CD8-positive, alpha-beta memory T cell (primary cell): ENCODE results near the gene GLTPD2. TPM values are rescaled to one million over a fixed set of nuclear protein-coding genes. Genes with fewer than 3 reads are reported as not detected.

Experiments
- CTCF ChIA-PET: fragments of 350-600 bp; sonication (Branson Sonifier 250); formaldehyde crosslinking; loops from one replicate; lab custom pipeline; 2021; ENCODE audit warnings: antibody characterized with exemption; lab: Charles Lee
- POLR2A ChIA-PET: fragments of 350-600 bp; sonication (Branson Sonifier 250); formaldehyde crosslinking; loops from one replicate; lab custom pipeline; 2021; ENCODE audit warnings: antibody characterized with exemption; lab: Charles Lee
- DNase-seq, 5 donors: peaks; one replicate each; pipeline versions ENCODE4 v3.0.0 to v3.0.0-alpha.2; 2020 to 2022; ENCODE audit warnings: mixed read lengths in 1 of 5
- H3K27ac ChIP-seq: one replicate; pipeline ENCODE4 v1.7.0; 2013; ENCODE audit warnings: low read depth, mild to moderate bottlenecking, low read length, moderate library complexity
- H3K27me3 ChIP-seq: 2 replicates; pipeline ENCODE4 v1.7.0; 2013; ENCODE audit warnings: low read length, mild to moderate bottlenecking; ENCODE audit not compliant: insufficient read depth, poor library complexity, severe bottlenecking
- H3K36me3 ChIP-seq: 2 replicates; pipeline ENCODE4 v1.7.0; 2013; ENCODE audit warnings: mild to moderate bottlenecking, low read length, moderate library complexity; ENCODE audit not compliant: insufficient read depth
- H3K4me1 ChIP-seq: 2 replicates; pipeline ENCODE4 v1.7.0; 2013; ENCODE audit warnings: mild to moderate bottlenecking, low read length, moderate library complexity; ENCODE audit not compliant: insufficient read depth
- H3K4me3 ChIP-seq: 2 replicates; pipeline ENCODE4 v1.7.0; 2013; ENCODE audit warnings: mild to moderate bottlenecking, low read length
- H3K9me3 ChIP-seq: 2 replicates; pipeline ENCODE4 v1.7.0; 2013; ENCODE audit warnings: mild to moderate bottlenecking, low read length
- H3K27ac Mint-ChIP-seq, 8 donors: one replicate each; pipeline ENCODE4 v1.8.0; 2020 to 2021; ENCODE audit warnings: mixed read lengths in 8 of 8, mild to moderate bottlenecking in 6 of 8, inconsistent platforms in 3 of 8, moderate library complexity in 3 of 8
- H3K27me3 Mint-ChIP-seq, 2 donors: one replicate each; pipeline ENCODE4 v1.8.0; 2020 to 2021; ENCODE audit warnings: mixed read lengths in 2 of 2, mild to moderate bottlenecking in 1 of 2, moderate library complexity in 1 of 2
- H3K36me3 Mint-ChIP-seq, 3 donors: one replicate each; pipeline ENCODE4 v1.8.0; 2020 to 2021; ENCODE audit warnings: mixed read lengths in 3 of 3, inconsistent platforms in 1 of 3, mild to moderate bottlenecking in 1 of 3
- H3K4me1 Mint-ChIP-seq, 3 donors: one replicate each; pipeline ENCODE4 v1.8.0; 2020 to 2021; ENCODE audit warnings: mixed read lengths in 3 of 3, inconsistent platforms in 1 of 3, mild to moderate bottlenecking in 1 of 3
- H3K4me3 Mint-ChIP-seq, 7 donors: one replicate each; pipeline ENCODE4 v1.8.0; 2020 to 2021; ENCODE audit warnings: mixed read lengths in 7 of 7, mild to moderate bottlenecking in 6 of 7, moderate library complexity in 4 of 7, inconsistent platforms in 2 of 7
- H3K9me3 Mint-ChIP-seq, 5 donors: one replicate each; pipeline ENCODE4 v1.8.0; 2020 to 2022; ENCODE audit warnings: mixed read lengths in 5 of 5, mild to moderate bottlenecking in 3 of 5, moderate library complexity in 2 of 5, inconsistent platforms in 1 of 5
- polyA plus RNA-seq: library from polyadenylated mRNA; unstranded; fragments of 300-500 nt; fragmentation: Illumina TruSeq; gene quantifications from one replicate; pipeline ENCODE4 v1.2.3, GENCODE V29; 2021
- total RNA-seq, 2 experiments: library from RNA; stranded (reverse); gene quantifications; one replicate each; pipeline ENCODE4 v1.2.3, GENCODE V29; 2021

GLTPD2 gene
- total and polyA plus RNA-seq, 3 experiments from 2014 or later, result not detected

DNA sequence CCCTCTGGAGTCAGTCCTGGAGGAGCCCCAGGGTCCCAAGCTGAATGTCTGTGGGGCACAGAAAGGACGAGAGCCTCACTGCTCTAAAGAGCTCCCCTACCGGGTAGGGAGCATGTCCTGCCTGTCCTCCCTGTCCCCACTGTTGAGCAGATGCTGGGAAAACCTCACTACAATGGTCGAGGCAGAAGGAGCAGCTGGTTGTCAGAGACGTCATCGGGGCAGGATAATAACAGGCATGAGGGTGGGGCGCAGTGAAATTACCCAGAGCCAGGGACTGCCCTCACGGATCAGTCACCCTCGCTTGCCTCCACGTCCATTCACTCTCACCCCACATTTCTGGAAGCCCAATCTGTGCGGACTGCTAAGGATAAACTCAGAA lies 16.5 kb upstream of the GLTPD2 start:
- Histone ChIP-seq H3K9me3 (no peaks in the 10 kb centered on the region), H3K36me3 (no peaks in the 10 kb centered on the region), H3K4me1 (no peaks in the 10 kb centered on the region), H3K27me3 (no peaks in the 10 kb centered on the region), H3K4me3 (no peak overlapping the region), H3K27ac (no peak overlapping the region)
- no peak for DNase-seq
- ChIA-PET POLR2A (no interaction called here), CTCF (interaction anchor here (0.9 kb wide), 1 partner anchor 17 kb away, joined by 3 read pairs; no protein-coding TSS in a partner anchor)
- Mint-ChIP-seq H3K36me3 (no peaks in the 10 kb centered on the region), H3K4me1 (peaks cover 4 to 7% (median 7%) of the 10 kb centered on the region in 3 donors), H3K4me3 (no peak overlapping the region), H3K27me3 (peaks cover 2 to 30% of the 10 kb centered on the region in 2 donors), H3K9me3 (no peaks in the 10 kb centered on the region), H3K27ac (no peak overlapping the region)

DNA sequence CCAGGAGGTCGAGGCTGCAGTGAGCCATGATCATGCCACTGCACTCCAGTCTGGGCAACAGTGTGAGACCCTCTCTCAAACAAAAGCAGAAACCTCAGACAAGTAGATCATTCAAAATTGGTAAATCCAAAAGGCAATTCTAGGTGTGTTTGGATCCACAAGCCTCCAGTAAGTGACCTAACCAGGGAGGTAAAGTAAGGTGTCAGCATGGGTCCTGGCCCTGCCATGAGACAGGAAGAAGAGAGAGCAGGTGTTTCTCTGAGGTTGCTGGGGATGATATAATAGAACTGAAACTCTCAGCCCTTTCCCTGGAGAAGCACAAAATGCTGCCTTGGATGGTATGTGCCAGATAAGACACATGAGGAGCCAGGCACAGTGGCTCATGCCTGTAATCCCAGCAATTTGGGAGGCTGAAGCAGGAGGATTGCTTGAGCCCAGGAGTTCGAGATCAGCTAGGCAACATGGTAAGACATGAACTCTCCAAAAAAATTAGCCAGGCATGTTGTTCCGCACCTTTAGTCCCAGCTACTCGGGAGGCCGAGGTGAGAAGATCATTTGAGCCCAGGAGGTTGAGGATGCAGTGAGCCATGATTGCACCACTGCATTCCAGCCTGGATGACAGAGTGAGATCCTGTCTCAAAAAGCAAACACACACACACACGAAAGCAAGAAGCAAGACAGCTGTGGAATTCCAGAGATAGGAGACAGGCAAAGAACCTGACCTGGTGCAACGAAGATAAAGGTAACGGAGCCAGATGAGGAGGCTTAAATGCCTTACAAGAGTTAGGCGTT lies 10.6 kb upstream of the GLTPD2 start:
- Mint-ChIP-seq H3K27ac (no peak overlapping the region), H3K36me3 (no peaks in the 10 kb centered on the region), H3K4me3 (no peak overlapping the region), H3K4me1 (no peaks in the 10 kb centered on the region), H3K27me3 (peaks cover 11 to 43% of the 10 kb centered on the region in 2 donors), H3K9me3 (no peaks in the 10 kb centered on the region)
- Histone ChIP-seq H3K4me1 (no peaks in the 10 kb centered on the region), H3K4me3 (no peak overlapping the region), H3K27ac (no peak overlapping the region), H3K9me3 (no peaks in the 10 kb centered on the region), H3K36me3 (no peaks in the 10 kb centered on the region), H3K27me3 (no peaks in the 10 kb centered on the region)
- ChIA-PET CTCF (interaction anchor here (4.7 kb wide), 1 partner anchor 12 kb away, joined by 28 read pairs; no protein-coding TSS in a partner anchor), POLR2A (no interaction called here)
- DNase-seq, result no peak

DNA sequence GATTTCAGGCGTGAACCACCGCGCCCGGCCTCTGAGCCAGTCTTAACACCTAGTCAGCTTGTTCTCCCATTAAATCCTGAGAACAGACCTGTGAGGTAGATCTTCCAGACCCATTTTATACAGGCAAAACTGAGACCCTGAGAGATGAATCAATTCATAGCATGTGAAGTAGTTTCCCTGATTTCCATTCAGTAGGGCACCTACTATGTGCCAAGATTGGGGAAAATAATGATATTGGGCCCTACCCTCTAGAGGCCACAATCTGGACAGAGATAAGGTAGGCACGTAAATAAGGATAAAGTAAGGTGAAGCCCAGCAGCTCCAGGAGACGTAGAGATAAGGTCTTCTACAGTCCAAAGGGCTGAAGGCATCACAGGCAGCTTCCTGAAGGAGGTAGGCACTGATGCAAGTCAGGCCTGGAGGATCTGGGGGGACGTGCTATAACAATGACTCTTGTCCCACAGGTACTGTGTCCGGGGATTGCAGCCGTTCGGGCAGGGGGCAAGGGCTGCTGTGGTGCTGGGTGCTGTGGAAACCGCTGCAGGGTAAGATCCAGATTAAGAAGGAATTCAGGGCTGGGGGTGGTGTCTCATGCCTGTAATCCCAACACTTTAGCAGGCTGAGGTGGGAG lies 8.3 kb upstream of the GLTPD2 start:
- Histone ChIP-seq H3K9me3 (no peaks in the 10 kb centered on the region), H3K4me3 (no peak overlapping the region), H3K36me3 (no peaks in the 10 kb centered on the region), H3K27me3 (peaks cover 16% of the 10 kb centered on the region), H3K27ac (no peak overlapping the region), H3K4me1 (peaks cover 2% of the 10 kb centered on the region)
- Mint-ChIP-seq H3K27me3 (peaks cover 28 to 49% of the 10 kb centered on the region in 2 donors), H3K36me3 (no peaks in the 10 kb centered on the region), H3K4me3 (no peak overlapping the region), H3K27ac (no peak overlapping the region), H3K9me3 (no peaks in the 10 kb centered on the region), H3K4me1 (peaks cover 0 to 3% (median 3%) of the 10 kb centered on the region in 3 donors)
- CTCF ChIA-PET, result interaction anchor here (0.7 to 4.7 kb wide), 3 partner anchors 8 to 156 kb away, joined by 3 to 28 read pairs (median 3); partner anchors contain the start of gene GLTPD2
- POLR2A ChIA-PET, result no interaction called here
- DNase-seq, result no peak

DNA sequence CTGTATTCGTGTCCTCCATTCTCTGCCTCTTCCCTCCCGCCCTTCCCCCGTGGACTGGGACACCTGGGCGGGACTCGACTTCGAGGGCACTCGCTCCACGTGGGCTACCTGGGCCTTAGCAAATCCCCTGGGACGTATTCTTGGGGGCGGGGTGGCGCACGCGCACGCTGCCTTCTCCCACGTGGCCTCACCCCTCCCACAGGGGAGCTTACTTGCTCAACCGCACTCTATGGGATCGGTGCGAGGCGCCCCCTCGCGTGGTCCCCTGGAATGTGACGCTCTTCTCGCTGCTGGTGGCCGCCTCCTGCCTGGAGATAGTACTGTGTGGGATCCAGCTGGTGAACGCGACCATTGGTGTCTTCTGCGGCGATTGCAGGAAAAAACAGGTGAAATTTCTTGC lies 6.1 kb upstream of the GLTPD2 start:
- Mint-ChIP-seq H3K27me3 (peaks cover 48 to 65% of the 10 kb centered on the region in 2 donors), H3K27ac (no peak overlapping the region), H3K4me1 (peaks cover 10 to 22% (median 15%) of the 10 kb centered on the region in 3 donors), H3K36me3 (no peaks in the 10 kb centered on the region), H3K4me3 (no peak overlapping the region), H3K9me3 (no peaks in the 10 kb centered on the region)
- ChIA-PET CTCF (no interaction called here), POLR2A (interaction anchor here (0.7 kb wide), 2 partner anchors 49 to 71 kb away, joined by 6 to 11 read pairs; no protein-coding TSS in a partner anchor)
- H3K27ac ChIP-seq, result no peak overlapping the region
- H3K4me1 ChIP-seq, result peaks cover 12% of the 10 kb centered on the region
- no peaks in the 10 kb centered on the region for H3K36me3 ChIP-seq
- H3K4me3 ChIP-seq, result no peak overlapping the region
- H3K27me3 ChIP-seq, result peaks cover 23% of the 10 kb centered on the region
- H3K9me3 ChIP-seq, result no peaks in the 10 kb centered on the region
- no peak for DNase-seq

DNA sequence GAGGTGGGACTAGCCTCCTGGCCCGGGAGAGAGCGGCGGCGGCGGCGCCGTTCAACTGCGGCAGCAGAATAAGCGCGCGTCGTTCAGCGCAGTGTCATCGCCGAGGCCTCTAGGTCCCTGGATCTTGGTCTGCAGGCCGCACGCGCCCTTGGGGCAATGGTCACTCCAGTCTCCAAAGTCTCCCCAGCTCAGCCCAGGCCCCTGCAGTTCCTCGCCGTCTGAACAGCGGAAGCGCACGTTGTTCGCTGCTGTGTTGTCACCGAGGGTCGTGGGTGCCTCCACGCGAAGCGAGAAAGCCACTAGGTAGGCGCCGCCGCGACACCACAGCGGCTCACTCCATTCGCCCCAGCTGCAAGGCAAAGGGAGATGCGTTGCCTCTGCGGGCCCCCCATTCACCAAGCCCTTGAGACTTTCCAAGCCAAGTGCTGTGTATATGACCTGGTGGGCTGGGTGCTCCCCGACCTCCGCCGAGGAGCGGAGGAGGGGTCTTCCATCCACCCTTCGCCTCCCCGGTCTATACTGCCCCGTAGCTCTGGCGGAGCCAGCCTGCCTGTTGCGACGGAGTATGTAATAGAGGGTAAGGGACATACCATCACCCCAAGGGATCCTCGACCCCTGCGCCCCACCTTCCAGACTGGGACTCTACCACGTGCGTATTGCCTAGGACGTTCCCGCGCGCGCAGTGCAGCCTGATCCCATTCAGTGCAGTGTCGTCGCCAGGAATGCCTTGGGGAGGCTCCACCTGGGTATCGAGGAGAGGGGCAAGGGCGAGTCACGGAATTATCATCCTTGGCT lies 3.3 kb upstream of the GLTPD2 start:
- no peak overlapping the region for H3K27ac Mint-ChIP-seq
- Histone ChIP-seq H3K36me3 (no peaks in the 10 kb centered on the region), H3K4me1 (peaks cover 20% of the 10 kb centered on the region), H3K9me3 (no peaks in the 10 kb centered on the region), H3K27ac (no peak overlapping the region), H3K27me3 (peaks cover 23% of the 10 kb centered on the region), H3K4me3 (no peak overlapping the region)
- peaks cover 0 to 2% (median 0%) of the 10 kb centered on the region in 3 donors for H3K36me3 Mint-ChIP-seq
- ChIA-PET CTCF (interaction anchor here (0.9 to 4.1 kb wide), 3 partner anchors 71 to 91 kb away, joined by 3 to 15 read pairs (median 4); partner anchors contain the start of gene ARRB2), POLR2A (no interaction called here)
- peaks cover 14 to 29% (median 18%) of the 10 kb centered on the region in 3 donors for H3K4me1 Mint-ChIP-seq
- peaks cover 0 to 2% (median 0%) of the 10 kb centered on the region in 5 donors for H3K9me3 Mint-ChIP-seq
- H3K27me3 Mint-ChIP-seq, result peaks cover 53 to 55% of the 10 kb centered on the region in 2 donors
- peak overlapping the region in 6 of 7 donors; percentile 19 to 65 (median 48) for H3K4me3 Mint-ChIP-seq
- DNase-seq, result no peak

DNA sequence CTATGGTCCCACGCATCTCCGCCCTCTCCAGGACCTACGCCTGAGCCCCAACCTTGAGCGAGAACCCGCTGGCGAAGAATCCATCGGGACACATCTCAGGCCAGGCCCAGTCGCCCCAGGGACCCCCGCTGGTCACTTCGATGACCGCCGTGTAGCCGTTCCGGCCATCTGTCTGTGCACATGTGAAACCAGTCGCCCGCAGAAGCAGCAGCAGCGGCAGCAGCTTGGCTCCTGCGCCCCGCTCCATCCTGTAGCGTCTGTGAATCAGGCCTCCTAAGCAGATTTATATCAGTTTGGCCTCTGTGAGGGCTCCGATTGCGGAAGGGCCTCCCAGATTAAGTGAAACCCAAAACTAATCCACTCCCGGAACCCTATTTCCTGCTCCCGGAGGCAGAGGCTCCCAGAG lies 2.7 kb upstream of the GLTPD2 start, which contains the start of gene VMO1:
TSS of gene VMO1 (minus strand) at position 259 of the 406 bp plus-strand sequence. CDS start at position 247, 12 bp downstream.
- H3K4me1 ChIP-seq, result peaks cover 24% of the 10 kb centered on the region
- Mint-ChIP-seq H3K27me3 (peaks cover 51 to 53% of the 10 kb centered on the region in 2 donors), H3K27ac (peak within 1 kb of the TSS in 1 of 8 donors; percentile 80), H3K9me3 (peaks cover 0 to 2% (median 0%) of the 10 kb centered on the region in 5 donors), H3K36me3 (peaks cover 0 to 2% (median 0%) of the 10 kb centered on the region in 3 donors), H3K4me1 (peaks cover 18 to 35% (median 24%) of the 10 kb centered on the region in 3 donors), H3K4me3 (peak within 1 kb of the TSS; percentile 19 to 88 (median 54))
- no peaks in the 10 kb centered on the region for H3K9me3 ChIP-seq
- H3K27ac ChIP-seq, result no peak within 1 kb of the TSS
- ChIA-PET POLR2A (no interaction called here), CTCF (interaction anchor here (1.3 to 4.1 kb wide), 3 partner anchors 10 to 77 kb away, joined by 3 to 15 read pairs (median 4); partner anchors contain the start of genes ARRB2 and PSMB6)
- H3K4me3 ChIP-seq, result no peak within 1 kb of the TSS
- peaks cover 23% of the 10 kb centered on the region for H3K27me3 ChIP-seq
- DNase-seq, result no peak
- H3K36me3 ChIP-seq, result no peaks in the 10 kb centered on the region

DNA sequence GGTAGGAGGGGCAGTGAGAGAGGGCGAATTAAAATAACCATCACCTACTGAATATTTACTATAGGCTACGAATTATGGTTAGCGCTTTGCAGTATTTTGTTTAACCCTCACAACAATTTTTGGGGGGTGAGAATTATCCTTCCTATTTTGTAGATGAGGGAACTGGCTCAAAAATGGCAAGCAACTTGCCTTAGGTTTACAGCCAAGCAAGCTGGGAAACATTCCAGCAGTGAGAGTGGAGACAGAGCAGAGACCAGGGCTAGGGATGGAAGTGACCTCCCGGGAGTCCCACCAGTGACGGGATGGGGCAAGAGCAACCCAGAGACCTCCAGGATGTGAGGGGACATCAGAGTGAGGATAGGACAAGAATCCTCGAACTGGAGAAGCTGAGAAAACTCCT lies 2.2 kb upstream of the GLTPD2 start:
- Histone ChIP-seq H3K4me3 (no peak overlapping the region), H3K27me3 (peaks cover 23% of the 10 kb centered on the region), H3K9me3 (no peaks in the 10 kb centered on the region), H3K27ac (no peak overlapping the region), H3K4me1 (peaks cover 24% of the 10 kb centered on the region), H3K36me3 (no peaks in the 10 kb centered on the region)
- CTCF ChIA-PET, result interaction anchor here (1.3 to 4.1 kb wide), 3 partner anchors 9 to 77 kb away, joined by 3 to 15 read pairs (median 4); partner anchors contain the start of genes ARRB2 and PSMB6
- H3K9me3 Mint-ChIP-seq, result peaks cover 0 to 2% (median 0%) of the 10 kb centered on the region in 5 donors
- peak overlapping the region in 3 of 7 donors; percentile 2 to 63 (median 49) for H3K4me3 Mint-ChIP-seq
- POLR2A ChIA-PET, result no interaction called here
- H3K27me3 Mint-ChIP-seq, result peaks cover 51 to 53% of the 10 kb centered on the region in 2 donors
- H3K27ac Mint-ChIP-seq, result no peak overlapping the region
- peaks cover 18 to 38% (median 26%) of the 10 kb centered on the region in 3 donors for H3K4me1 Mint-ChIP-seq
- no peak for DNase-seq
- H3K36me3 Mint-ChIP-seq, result peaks cover 0 to 2% (median 0%) of the 10 kb centered on the region in 3 donors
